Natural killer cell (primary cell): ENCODE measurements around the gene PTH1R. TPM values are rescaled to one million over a fixed set of nuclear protein-coding genes. Genes with fewer than 3 reads are reported as not detected.
A peak's percentile ranks its signal among the peaks of the same experiment; 100 is the strongest.

Experiments used
- ATAC-seq, 3 donors: fragments of 150-1000 bp in 2 of 3; fragments of 200-7000 bp in 1 of 3; cut with Tn5 transposase; 1 replicate in 1 of 3; 2 replicates in 2 of 3; pipeline ENCODE4 v1.10.0; 2021; ENCODE audit warnings: mild to moderate bottlenecking in 2 of 3, moderate library complexity in 2 of 3
- DNase-seq, 2 donors: peaks; one replicate each; pipeline versions ENCODE4 v3.0.0 to v3.0.0-alpha.2; 2013 to 2021; ENCODE audit warnings: mixed read lengths in 1 of 2
- H3K27ac ChIP-seq: one replicate; pipeline ENCODE4 v1.5.1; 2013; ENCODE audit warnings: mild to moderate bottlenecking, low read length
- H3K27me3 ChIP-seq: one replicate; pipeline ENCODE4 v1.6.1; 2013; ENCODE audit warnings: low read length; ENCODE audit not compliant: control insufficient read depth, insufficient read depth
- H3K36me3 ChIP-seq: one replicate; pipeline ENCODE4 v1.6.1; 2013; ENCODE audit warnings: low read length; ENCODE audit not compliant: control insufficient read depth, insufficient read depth
- H3K4me1 ChIP-seq: one replicate; pipeline ENCODE4 v1.6.1; 2013; ENCODE audit warnings: low read length; ENCODE audit not compliant: control insufficient read depth, insufficient read depth
- H3K4me3 ChIP-seq: one replicate; pipeline ENCODE4 v1.5.1; 2013; ENCODE audit warnings: low read length
- H3K9me3 ChIP-seq: one replicate; pipeline ENCODE4 v1.6.1; 2013; ENCODE audit warnings: low read length; ENCODE audit not compliant: control insufficient read depth, insufficient read depth
- H3K27ac Mint-ChIP-seq, 2 donors: one replicate each; pipeline ENCODE4 v1.8.0; 2022; ENCODE audit warnings: mild to moderate bottlenecking in 2 of 2, mixed read lengths in 2 of 2, moderate library complexity in 1 of 2
- H3K27me3 Mint-ChIP-seq, 2 donors: one replicate each; pipeline ENCODE4 v1.8.0; 2022; ENCODE audit warnings: low read depth in 2 of 2, mixed read lengths in 2 of 2
- H3K36me3 Mint-ChIP-seq: one replicate; pipeline ENCODE4 v1.8.0; 2022; ENCODE audit warnings: mixed read lengths
- H3K4me1 Mint-ChIP-seq, 2 donors: one replicate each; pipeline ENCODE4 v1.8.0; 2022; ENCODE audit warnings: mixed read lengths in 2 of 2
- H3K4me3 Mint-ChIP-seq: one replicate; pipeline ENCODE4 v1.8.0; 2022; ENCODE audit warnings: mild to moderate bottlenecking, moderate library complexity, mixed read lengths
- H3K9me3 Mint-ChIP-seq, 2 donors: one replicate each; pipeline ENCODE4 v1.8.0; 2022; ENCODE audit warnings: mixed read lengths in 2 of 2
- WGBS: methylation state at CpG from one replicate; pipeline ENCODE4 v1.1.7; 2013; ENCODE audit warnings: missing lambda C conversion rate; ENCODE audit not compliant: insufficient coverage; 5-methylcytosine and 5-hydroxymethylcytosine counted together
- intact Hi-C: fragments of 100-400 bp; cut with micrococcal nuclease; formaldehyde crosslinking; loops from one replicate; pipeline ENCODE4 v1.14.2; 2022
- total RNA-seq, 4 donors: library from RNA; stranded (reverse); fragments of 120-200 nt in 1 of 4; gene quantifications; one replicate each; pipeline versions ENCODE4 v1.2.3 to v1.2.4, GENCODE V29; 2013 to 2022
- TF ChIP-seq, protein P1 (sequence below): fragments of 200-600 bp; IDR thresholded peaks from one replicate; pipeline ENCODE4 v1.8.0; 2022; ENCODE audit warnings: antibody characterized with exemption

PTH1R gene
- total RNA-seq, 3 donors from 2014 or later (not counting 1 experiment from before 2014, with no cell fraction given): not detected

DNA sequence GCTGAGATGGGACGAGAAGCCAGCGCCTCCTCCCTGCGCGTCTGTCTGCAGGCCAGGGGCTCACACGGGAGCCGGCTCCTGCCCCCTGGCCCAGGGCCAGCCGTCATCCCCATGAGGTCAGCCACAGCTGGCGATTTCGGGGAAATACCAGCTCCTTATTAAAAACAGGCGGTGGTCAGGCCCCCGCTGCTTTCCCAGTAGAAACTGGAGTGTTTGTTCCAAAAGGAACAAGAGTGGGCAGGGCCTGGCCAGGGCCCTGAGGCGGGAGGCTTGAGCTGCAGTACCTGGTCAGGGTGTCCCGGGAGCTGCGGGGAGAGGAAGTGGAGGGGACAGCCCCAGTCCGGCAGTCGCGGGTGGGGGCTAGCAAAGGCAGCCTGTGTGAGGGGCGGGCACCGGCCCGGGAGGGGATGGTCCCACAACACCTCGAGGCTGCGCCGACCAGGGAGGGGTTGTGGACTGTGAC lies 32.1 kb upstream of the PTH1R start:
- Mint-ChIP-seq H3K27ac (peak overlapping the region in 1 of 2 donors; percentile 91), H3K4me1 (peaks cover 0 to 14% of the 10 kb centered on the region in 2 donors), H3K27me3 (no peaks in the 10 kb centered on the region), H3K36me3 (peaks cover 17% of the 10 kb centered on the region), H3K4me3 (peak overlapping the region; percentile 84), H3K9me3 (peaks cover 4% of the 10 kb centered on the region in 2 donors)
- WGBS: 8% methylated on average over 23 of the region's 23 CpGs
- H3K27me3 ChIP-seq: no peaks in the 10 kb centered on the region
- peaks cover 18% of the 10 kb centered on the region for H3K4me1 ChIP-seq
- H3K9me3 ChIP-seq: peaks cover 3% of the 10 kb centered on the region
- TF ChIP-seq, protein P1, sequence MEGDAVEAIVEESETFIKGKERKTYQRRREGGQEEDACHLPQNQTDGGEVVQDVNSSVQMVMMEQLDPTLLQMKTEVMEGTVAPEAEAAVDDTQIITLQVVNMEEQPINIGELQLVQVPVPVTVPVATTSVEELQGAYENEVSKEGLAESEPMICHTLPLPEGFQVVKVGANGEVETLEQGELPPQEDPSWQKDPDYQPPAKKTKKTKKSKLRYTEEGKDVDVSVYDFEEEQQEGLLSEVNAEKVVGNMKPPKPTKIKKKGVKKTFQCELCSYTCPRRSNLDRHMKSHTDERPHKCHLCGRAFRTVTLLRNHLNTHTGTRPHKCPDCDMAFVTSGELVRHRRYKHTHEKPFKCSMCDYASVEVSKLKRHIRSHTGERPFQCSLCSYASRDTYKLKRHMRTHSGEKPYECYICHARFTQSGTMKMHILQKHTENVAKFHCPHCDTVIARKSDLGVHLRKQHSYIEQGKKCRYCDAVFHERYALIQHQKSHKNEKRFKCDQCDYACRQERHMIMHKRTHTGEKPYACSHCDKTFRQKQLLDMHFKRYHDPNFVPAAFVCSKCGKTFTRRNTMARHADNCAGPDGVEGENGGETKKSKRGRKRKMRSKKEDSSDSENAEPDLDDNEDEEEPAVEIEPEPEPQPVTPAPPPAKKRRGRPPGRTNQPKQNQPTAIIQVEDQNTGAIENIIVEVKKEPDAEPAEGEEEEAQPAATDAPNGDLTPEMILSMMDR: no peak
- ATAC-seq (peak; percentile 49 to 56 (median 55)), DNase-seq (peak in 1 of 2 donors; percentile 28)
- no peaks in the 10 kb centered on the region for H3K36me3 ChIP-seq
- intact Hi-C loops: loop anchor here (2.0 kb wide), 1 partner anchor 17 kb away; no protein-coding TSS in a partner anchor
- H3K4me3 ChIP-seq: peak overlapping the region; percentile 68
- peak overlapping the region; percentile 27 for H3K27ac ChIP-seq

DNA sequence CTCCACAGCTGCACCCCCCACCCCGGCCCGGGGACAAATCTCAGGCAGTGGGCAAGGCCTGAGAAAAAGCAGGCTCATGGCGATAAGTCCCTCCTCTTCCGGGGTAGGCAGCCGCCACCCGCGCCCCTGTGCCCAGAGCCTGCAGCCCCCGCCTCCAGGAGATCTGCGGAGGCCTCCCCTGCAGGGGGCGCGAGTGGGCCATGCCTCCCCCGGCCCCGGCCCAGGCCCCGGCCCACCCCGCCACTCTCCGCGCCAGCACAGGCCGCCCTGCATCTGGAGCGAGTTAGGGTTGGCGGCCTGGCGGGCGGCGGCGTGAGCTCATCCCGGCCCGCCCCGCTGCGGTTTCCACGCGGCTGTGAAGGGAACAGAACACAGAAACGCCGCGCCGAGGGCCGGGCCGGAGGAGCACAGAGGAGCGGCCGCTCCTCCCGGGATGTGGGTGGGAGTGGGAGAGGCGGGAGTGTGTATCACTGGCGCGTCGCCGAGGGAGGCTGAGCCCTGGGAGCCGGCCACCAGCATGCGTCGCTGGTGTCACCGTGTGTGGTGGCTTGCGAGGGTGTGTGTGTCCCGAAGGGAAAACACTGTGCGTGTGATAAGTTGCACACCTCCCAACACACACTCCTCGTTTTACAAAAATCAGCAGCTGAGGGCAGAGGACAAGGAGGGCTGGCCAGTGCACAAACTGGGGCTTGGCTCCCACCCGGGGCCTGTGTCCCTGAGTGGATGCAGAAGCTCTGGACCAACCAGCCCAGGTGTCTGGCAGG lies 31.5 kb upstream of the PTH1R start:
- H3K9me3 ChIP-seq: peaks cover 3% of the 10 kb centered on the region
- ATAC-seq (peak; percentile 91 to 92 (median 92)), DNase-seq (peak; percentile 73 to 86)
- intact Hi-C loops: loop anchor here (2.0 kb wide), 1 partner anchor 17 kb away; no protein-coding TSS in a partner anchor
- peak overlapping the region; percentile 68 for H3K4me3 ChIP-seq
- peaks cover 11% of the 10 kb centered on the region for H3K36me3 Mint-ChIP-seq
- H3K4me1 ChIP-seq: peaks cover 18% of the 10 kb centered on the region
- H3K27me3 ChIP-seq: no peaks in the 10 kb centered on the region
- H3K27ac Mint-ChIP-seq: peak overlapping the region; percentile 23 to 91
- peaks cover 3% of the 10 kb centered on the region in 2 donors for H3K9me3 Mint-ChIP-seq
- TF ChIP-seq, protein P1: peak; percentile 65
- peak overlapping the region; percentile 84 for H3K4me3 Mint-ChIP-seq
- WGBS: 2% methylated on average over 47 of the region's 53 CpGs
- no peaks in the 10 kb centered on the region for H3K36me3 ChIP-seq
- no peaks in the 10 kb centered on the region for H3K27me3 Mint-ChIP-seq
- H3K4me1 Mint-ChIP-seq: peaks cover 0 to 14% of the 10 kb centered on the region in 2 donors
- peak overlapping the region; percentile 41 for H3K27ac ChIP-seq

DNA sequence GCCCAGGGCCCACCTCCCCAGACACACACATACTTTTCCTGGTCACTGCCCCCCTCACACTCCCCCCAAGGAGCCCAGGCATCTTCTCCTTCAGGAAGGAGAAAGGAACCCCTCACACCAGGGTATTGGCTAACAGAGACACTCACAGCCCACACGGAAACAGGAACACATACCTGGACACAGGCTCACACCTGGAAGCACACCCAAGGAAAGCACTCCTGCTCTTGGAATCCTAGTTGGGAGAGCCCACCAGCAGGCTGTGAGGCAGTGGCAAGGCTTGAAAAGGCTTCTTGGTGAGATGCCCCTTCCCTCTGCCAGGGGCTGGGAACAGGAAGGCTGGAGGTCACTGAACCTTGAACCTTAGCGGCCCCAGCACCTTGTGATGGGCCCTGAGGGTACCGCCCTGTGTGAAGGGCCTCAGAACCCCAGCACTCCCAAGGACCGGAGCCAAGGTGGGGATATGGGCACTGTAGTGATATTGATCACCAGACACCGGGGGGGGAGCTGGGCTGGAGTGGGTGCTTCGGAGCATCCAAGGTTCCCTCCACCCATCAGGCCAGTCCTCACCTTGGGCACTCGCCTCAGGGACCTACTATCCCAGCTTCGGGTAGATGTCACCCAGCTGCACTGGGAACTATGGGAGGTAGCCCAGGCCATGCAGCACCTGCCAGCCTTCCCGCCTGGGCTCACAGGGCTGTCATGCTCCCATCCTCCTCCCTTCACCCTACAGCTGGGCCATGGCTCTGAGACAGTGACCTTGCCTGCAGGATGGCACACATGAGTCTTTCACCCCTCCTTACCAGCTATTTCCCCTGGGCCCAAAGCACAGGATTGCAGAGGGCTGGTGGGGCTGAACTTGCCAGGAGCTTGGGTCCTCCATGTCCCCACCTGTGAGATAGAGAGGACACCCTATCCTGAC lies 30.6 kb upstream of the PTH1R start:
- no peak for ATAC-seq
- Mint-ChIP-seq H3K9me3 (no peaks in the 10 kb centered on the region), H3K4me1 (peaks cover 0 to 14% of the 10 kb centered on the region in 2 donors), H3K4me3 (peak overlapping the region; percentile 84), H3K36me3 (peaks cover 3% of the 10 kb centered on the region), H3K27me3 (no peaks in the 10 kb centered on the region), H3K27ac (peak overlapping the region; percentile 23 to 91)
- TF ChIP-seq, protein P1: no peak
- H3K27ac ChIP-seq: peak overlapping the region; percentile 41
- no peaks in the 10 kb centered on the region for H3K27me3 ChIP-seq
- H3K4me3 ChIP-seq: peak overlapping the region; percentile 68
- H3K9me3 ChIP-seq: no peaks in the 10 kb centered on the region
- intact Hi-C loops: no loop called here
- 94% methylated on average over 9 of the region's 9 CpGs for WGBS
- H3K4me1 ChIP-seq: peaks cover 18% of the 10 kb centered on the region
- H3K36me3 ChIP-seq: no peaks in the 10 kb centered on the region
- DNase-seq: no peak
